ENCODE measurements around the gene ELOA.
"Not testable (repeated sequence)": the region's sequence is repeated elsewhere in the genome, so short reads cannot be mapped to it uniquely, and the experiment has no call there.

The ELOA gene

DNA sequence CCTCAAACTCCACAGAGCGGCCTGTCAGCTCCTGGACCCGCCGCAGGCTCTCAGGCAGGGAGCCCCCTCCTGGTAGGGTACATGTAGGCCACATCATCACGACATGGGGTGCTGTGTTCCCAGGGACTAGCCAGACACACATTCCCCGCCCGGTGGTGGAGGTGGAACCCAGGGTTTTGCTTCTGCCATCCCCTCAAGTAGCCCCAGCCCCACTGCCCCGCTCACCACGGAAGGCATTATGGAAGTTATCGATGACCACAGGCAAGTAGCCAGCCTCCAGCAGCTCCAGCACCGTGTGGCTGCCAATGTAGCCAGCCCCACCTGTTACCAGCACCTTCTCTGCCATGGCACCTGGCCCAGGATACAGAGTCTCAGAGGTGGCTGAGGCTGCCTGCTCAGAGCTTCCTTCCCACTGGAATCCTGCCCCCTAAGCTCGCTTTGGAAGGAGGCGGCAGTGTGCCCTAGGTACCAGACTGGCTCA, 55.4 kb downstream of the ELOA start:
- no peak for DNase-seq (ENCODE audit: low read depth)

DNA sequence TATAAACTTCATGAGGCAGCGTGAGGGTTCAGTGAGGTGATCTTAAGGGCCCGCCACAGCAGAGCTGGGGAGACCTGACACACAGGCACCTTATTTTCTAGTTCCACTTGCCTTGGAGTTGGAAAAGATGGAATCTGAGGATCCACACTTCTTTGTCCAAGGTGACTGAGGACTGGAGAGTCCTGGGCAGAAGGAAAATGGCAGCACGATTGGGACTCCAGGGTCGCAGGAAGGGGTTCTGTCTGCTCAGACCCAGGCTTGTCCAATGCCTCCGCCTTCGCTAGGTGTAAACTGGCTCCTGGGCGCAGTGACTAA, 55.9 kb downstream of the ELOA start:
- no peak for DNase-seq (ENCODE audit: low read depth)
- TF ChIP-seq, protein P1, sequence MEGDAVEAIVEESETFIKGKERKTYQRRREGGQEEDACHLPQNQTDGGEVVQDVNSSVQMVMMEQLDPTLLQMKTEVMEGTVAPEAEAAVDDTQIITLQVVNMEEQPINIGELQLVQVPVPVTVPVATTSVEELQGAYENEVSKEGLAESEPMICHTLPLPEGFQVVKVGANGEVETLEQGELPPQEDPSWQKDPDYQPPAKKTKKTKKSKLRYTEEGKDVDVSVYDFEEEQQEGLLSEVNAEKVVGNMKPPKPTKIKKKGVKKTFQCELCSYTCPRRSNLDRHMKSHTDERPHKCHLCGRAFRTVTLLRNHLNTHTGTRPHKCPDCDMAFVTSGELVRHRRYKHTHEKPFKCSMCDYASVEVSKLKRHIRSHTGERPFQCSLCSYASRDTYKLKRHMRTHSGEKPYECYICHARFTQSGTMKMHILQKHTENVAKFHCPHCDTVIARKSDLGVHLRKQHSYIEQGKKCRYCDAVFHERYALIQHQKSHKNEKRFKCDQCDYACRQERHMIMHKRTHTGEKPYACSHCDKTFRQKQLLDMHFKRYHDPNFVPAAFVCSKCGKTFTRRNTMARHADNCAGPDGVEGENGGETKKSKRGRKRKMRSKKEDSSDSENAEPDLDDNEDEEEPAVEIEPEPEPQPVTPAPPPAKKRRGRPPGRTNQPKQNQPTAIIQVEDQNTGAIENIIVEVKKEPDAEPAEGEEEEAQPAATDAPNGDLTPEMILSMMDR (IDR thresholded peaks at IDR 0.05; ENCODE audit: control insufficient read depth, insufficient read depth, low read depth, low read length, missing control alignments): no peak
- H3K4me3 ChIP-seq (ENCODE audit: control insufficient read depth, low read depth, low read length): peak overlapping the region; percentile 82

More for the DNA sequence above, 55.4 kb downstream of the ELOA start:
- TF ChIP-seq, protein P1 (IDR thresholded peaks at IDR 0.05; ENCODE audit: control insufficient read depth, insufficient read depth, low read depth, low read length, missing control alignments): no peak
- H3K4me3 ChIP-seq (ENCODE audit: control insufficient read depth, low read depth, low read length): no peak overlapping the region

DNA sequence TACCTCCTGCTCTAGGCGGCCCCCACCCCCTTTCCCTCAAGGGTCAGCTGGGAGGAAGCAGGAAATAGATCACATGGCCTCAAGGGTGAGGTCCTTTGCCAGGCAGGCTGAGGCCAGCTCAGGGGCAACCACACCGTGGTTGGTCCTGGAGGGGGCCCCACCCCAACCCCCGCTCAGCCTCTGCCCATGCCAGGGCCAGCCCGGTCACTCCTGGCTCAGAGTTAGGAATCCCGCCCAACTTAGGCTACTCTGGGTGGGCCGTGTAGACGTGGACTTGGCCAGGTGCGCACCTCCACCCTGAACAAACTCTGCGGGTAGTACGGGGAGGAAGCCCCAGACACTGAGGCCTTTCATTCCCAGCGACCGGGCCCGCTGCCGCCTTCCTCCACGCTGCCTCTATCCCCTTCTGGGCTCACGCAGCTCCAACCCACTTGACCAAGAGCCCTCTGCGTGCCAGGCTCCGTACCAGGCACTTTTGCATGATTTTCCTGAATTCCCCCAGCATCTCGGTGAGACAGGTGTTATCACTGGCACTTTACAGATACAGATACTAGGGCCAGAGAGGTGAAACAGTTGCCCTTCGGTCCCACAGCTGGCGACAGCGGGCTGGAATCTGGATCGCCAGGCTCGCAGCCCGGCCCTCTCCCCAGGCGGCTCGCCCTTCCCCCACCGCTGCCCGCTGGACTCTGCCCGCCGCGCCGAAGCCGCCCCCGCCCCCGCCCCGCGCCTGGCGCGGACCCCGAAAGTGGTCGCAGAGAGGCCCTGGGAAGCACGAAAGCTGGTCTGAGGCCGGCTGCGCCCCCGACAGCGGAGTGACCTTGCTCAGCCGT, 56.5 kb downstream of the ELOA start:
- TF ChIP-seq, protein P1 (IDR thresholded peaks at IDR 0.05; ENCODE audit: control insufficient read depth, insufficient read depth, low read depth, low read length, missing control alignments): no peak
- no peak for DNase-seq (ENCODE audit: low read depth)
- H3K4me3 ChIP-seq (ENCODE audit: control insufficient read depth, low read depth, low read length): peak overlapping the region; percentile 82

DNA sequence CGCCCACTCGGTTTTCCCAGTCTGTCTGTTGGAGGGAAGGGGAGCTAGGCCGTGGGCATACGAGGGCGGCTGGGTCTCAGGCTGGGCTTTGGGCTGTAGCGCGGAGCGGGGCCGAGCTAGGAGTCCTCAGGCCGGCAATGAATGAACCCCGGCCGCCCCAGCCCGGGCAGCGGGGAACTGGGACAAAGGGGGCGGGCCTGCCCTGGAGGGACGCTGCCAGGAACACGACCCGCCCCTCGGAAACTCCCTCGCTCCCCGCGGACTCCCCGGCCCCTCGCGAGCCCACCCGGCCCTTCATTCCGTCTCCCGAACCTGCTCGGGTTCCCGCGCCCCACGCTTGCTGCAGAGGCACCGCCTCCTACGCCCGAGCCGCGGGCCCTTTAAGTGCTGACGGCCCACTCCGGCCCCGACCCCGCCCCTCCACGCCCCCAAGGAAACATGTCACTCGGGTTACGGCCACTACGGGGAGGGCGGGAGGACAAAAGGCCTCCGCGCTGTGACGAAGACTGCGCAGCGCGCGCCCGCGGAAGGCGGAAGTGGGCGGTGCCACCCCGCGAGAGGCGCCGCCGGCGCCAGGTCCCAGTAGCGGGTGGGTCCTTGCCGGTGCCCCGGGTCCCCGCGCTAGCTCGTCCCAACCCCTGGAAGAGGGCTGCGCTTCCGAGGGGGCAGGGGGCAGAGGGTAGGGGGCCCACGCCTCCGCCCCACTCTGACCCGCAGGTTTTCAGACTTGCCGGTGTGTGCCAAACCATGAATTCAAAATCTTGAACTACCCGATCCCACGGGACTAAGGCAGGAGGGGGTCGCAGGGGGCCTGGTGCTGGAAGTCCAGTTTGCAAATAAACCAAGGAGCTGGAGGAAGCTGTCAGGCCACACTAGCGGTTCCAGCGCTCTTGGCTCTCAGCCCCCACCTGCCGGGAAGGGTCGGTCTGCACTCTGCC, 57.4 kb downstream of the ELOA start, which contains the start of gene GALE:
Gene GALE, minus strand, starts transcription at position 355 of the 938 bp plus-strand sequence. CDS start 1,747 bp downstream, outside the sequence.
- peak within 1 kb of the TSS; percentile 82 for H3K4me3 ChIP-seq (ENCODE audit: control insufficient read depth, low read depth, low read length)
- TF ChIP-seq, protein P1 (IDR thresholded peaks at IDR 0.05; ENCODE audit: control insufficient read depth, insufficient read depth, low read depth, low read length, missing control alignments): no peak
- DNase-seq (ENCODE audit: low read depth): peak; percentile 67

DNA sequence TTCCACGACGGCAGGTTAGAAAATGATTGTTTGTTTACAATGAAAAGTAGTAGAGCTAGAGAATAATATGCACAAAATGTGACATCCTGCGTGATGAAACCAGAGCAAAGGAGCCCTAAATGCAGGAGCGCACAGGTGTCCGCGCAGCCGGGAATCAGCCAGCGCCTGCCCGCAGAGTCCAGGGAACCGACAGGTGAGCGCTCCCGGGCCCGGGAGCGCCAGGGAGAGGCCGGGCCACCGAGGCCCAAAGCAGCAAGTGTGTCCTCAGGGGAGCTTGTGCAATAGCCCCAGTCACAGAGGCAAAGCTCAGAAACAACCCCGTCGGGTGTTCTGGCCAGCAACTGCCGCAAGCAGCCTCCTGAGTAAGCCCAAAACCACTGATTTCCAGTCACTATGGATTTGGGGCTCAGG, 58.1 kb downstream of the ELOA start:
- peak overlapping the region; percentile 82 for H3K4me3 ChIP-seq (ENCODE audit: control insufficient read depth, low read depth, low read length)
- DNase-seq (ENCODE audit: low read depth): no peak

DNA sequence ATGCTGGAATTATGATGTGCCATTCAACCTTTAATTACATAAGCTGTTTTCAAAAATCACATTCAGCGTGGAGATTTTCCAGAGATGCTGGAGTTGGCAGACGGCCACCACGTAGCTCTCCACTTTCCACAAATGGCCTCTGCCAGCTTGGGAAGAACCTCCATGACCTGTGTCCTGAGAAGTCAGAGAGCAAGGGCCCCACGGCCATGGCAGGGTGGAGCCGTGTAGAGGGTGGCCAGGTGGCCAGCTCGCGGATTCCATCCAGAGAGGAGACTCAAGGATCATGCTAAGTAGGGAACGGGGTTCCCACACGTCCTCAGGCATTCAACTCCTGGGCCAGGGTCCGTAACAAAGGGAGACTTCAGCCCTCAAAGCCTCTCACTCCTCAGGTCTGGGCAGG, 58.6 kb downstream of the ELOA start:
- no peak overlapping the region for H3K4me3 ChIP-seq (ENCODE audit: control insufficient read depth, low read depth, low read length)
- no peak for DNase-seq (ENCODE audit: low read depth)
- TF ChIP-seq, protein P1 (IDR thresholded peaks at IDR 0.05; ENCODE audit: control insufficient read depth, insufficient read depth, low read depth, low read length, missing control alignments): no peak

More for the DNA sequence above, 58.1 kb downstream of the ELOA start:
- TF ChIP-seq, protein P1 (IDR thresholded peaks at IDR 0.05; ENCODE audit: control insufficient read depth, insufficient read depth, low read depth, low read length, missing control alignments): no peak

DNA sequence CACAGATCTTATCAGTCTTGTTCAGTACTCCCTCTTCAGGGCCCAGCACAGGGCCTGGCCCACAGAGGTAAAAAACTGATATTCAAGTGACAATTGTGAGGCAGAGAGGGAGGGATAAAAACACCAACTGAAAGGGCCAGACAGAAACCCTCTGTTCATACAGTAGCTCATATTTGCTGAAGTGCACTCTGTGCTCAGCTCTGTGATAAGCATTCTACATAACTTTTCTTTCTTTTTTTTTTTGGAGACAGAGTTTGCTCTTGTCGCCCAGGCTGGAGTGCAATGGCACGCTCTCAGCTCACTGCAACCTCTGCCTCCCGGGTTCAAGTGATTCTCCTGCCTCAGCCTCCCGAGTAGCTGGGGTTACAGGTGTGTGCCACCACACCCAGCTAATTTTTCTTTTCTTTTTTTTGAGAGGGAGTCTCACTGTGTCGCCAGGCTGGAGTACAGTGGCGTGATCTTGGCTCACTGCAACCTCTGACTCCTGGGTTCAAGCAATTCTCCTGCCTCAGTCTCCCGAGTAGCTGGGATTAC, 59.6 kb downstream of the ELOA start:
- not testable (repeated sequence) for H3K4me3 ChIP-seq (ENCODE audit: control insufficient read depth, low read depth, low read length); DNase-seq (ENCODE audit: low read depth)
